HG03442 (cell line): ENCODE measurements around the gene C12orf50.
"Not testable (repeated sequence)": the region's sequence is repeated elsewhere in the genome, so short reads cannot be mapped to it uniquely, and the experiment has no call there.

Experiments
- ATAC-seq: cut with Tn5 transposase; IDR thresholded peaks from one replicate; pipeline ENCODE4 v1.9.1; 2021; ENCODE audit warnings: mild to moderate bottlenecking, moderate library complexity; ENCODE audit not compliant: unreplicated experiment

The C12orf50 gene

GRCh38 chr12:87991483-87991882 lies 37.7 kb downstream of the C12orf50 start:
- ATAC-seq, result no peak

- no peak for ATAC-seq
These were observed 40.7 kb downstream of the C12orf50 start for GRCh38 chr12:87988534-87988933.

- no peak for ATAC-seq
These were observed 44.0 kb downstream of the C12orf50 start for GRCh38 chr12:87985069-87985675.

GRCh38 chr12:87982208-87982607 lies 47.0 kb downstream of the C12orf50 start:
- no peak for ATAC-seq

GRCh38 chr12:87981495-87981894 lies 47.7 kb downstream of the C12orf50 start:
- ATAC-seq, result no peak

- ATAC-seq, result no peak
These were observed 53.3 kb downstream of the C12orf50 start for GRCh38 chr12:87975879-87976278.

GRCh38 chr12:87967871-87968270 lies 61.3 kb downstream of the C12orf50 start:
- no peak for ATAC-seq

- ATAC-seq, result no peak
These were observed 68.6 kb downstream of the C12orf50 start for GRCh38 chr12:87960566-87960965.

- ATAC-seq, result not testable (repeated sequence)
These were observed 75.2 kb downstream of the C12orf50 start for GRCh38 chr12:87954028-87954427.

- ATAC-seq, result no peak
These were observed 75.8 kb downstream of the C12orf50 start for GRCh38 chr12:87953256-87953860.

- no peak for ATAC-seq
These were observed 76.4 kb downstream of the C12orf50 start for GRCh38 chr12:87952850-87953249.

- no peak for ATAC-seq
These were observed 77.0 kb downstream of the C12orf50 start for GRCh38 chr12:87952223-87952622.

GRCh38 chr12:87943762-87944161 lies 85.4 kb downstream of the C12orf50 start:
- ATAC-seq, result no peak

GRCh38 chr12:87943023-87943422 lies 86.2 kb downstream of the C12orf50 start:
- ATAC-seq, result no peak

- ATAC-seq, result no peak
These were observed 90.0 kb downstream of the C12orf50 start for GRCh38 chr12:87939182-87939581.

GRCh38 chr12:87935216-87935615 lies 94.0 kb downstream of the C12orf50 start:
- ATAC-seq, result no peak

GRCh38 chr12:87933991-87934390 lies 95.2 kb downstream of the C12orf50 start:
- ATAC-seq, result no peak

- ATAC-seq, result no peak
These were observed 97.4 kb downstream of the C12orf50 start for GRCh38 chr12:87931812-87932211.

- no peak for ATAC-seq
These were observed 98.6 kb downstream of the C12orf50 start for GRCh38 chr12:87930627-87931026.
